22Rv1 (cell line): ENCODE data around the gene GPR180.

Experiments
- H3K27ac ChIP-seq: fragments of 450-650 bp; 2 replicates; pipeline ENCODE4 v1.5.1; 2017
- ZFX ChIP-seq: fragments of 450-650 bp; IDR thresholded peaks from 2 replicates; pipeline ENCODE4 v1.6.1; 2017; ENCODE audit warnings: antibody characterized with exemption, borderline replicate concordance
- TF ChIP-seq, protein P1 (sequence below): fragments of 450-650 bp; IDR thresholded peaks from 2 replicates; pipeline ENCODE4 v1.5.1; 2017; ENCODE audit warnings: mild to moderate bottlenecking

GPR180 gene

GRCh38 chr13:94609196-94609595 is 7.5 kb downstream of the GPR180 start:
- TF ChIP-seq, protein P1, sequence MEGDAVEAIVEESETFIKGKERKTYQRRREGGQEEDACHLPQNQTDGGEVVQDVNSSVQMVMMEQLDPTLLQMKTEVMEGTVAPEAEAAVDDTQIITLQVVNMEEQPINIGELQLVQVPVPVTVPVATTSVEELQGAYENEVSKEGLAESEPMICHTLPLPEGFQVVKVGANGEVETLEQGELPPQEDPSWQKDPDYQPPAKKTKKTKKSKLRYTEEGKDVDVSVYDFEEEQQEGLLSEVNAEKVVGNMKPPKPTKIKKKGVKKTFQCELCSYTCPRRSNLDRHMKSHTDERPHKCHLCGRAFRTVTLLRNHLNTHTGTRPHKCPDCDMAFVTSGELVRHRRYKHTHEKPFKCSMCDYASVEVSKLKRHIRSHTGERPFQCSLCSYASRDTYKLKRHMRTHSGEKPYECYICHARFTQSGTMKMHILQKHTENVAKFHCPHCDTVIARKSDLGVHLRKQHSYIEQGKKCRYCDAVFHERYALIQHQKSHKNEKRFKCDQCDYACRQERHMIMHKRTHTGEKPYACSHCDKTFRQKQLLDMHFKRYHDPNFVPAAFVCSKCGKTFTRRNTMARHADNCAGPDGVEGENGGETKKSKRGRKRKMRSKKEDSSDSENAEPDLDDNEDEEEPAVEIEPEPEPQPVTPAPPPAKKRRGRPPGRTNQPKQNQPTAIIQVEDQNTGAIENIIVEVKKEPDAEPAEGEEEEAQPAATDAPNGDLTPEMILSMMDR: no peak
- TF ChIP-seq ZFX: no peak

DNA sequence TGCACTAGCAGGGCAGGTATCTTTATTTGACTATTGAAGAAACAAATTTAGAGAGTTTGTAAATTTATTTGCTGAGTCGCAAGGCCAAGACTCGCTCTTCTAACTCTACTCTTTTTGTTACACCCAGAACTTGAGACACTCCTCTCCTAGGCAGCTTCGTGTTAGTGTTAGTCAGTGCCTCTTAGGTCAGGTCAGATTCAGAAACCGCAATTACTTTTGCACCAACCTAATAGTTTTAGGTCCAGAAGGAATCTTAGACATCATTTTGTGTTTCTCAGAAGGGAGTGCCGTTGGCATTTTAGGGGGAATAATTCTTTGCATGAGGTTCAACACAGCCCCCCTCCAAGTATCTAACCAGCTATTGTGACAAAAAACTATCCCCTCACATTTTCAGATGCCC is 8.8 kb downstream of the GPR180 start:
- H3K27ac ChIP-seq: no peak overlapping the region
- TF ChIP-seq ZFX: no peak
- TF ChIP-seq, protein P1: no peak

More at GRCh38 chr13:94609196-94609595, 7.5 kb downstream of the GPR180 start:
- no peak overlapping the region for H3K27ac ChIP-seq

DNA sequence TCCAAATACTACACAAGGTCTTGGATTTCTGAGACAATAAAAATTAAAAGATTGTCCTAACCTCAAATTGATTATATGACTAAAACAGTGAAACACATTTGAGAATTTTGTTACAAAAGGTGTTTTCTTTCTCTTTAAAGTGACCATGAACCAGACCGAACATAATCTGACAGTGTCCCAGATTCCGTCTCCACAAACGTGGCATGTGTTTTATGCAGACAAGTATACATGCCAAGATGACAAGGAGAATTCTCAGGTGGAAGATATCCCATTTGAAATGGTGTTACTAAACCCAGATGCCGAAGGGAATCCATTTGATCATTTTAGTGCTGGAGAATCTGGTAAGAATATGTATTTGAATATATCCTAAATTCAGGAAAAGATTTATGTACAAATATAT is 10.4 kb downstream of the GPR180 start:
- no peak overlapping the region for H3K27ac ChIP-seq
- TF ChIP-seq, protein P1: no peak
- no peak for TF ChIP-seq ZFX

- no peak overlapping the region for H3K27ac ChIP-seq
- TF ChIP-seq, protein P1: no peak
- no peak for TF ChIP-seq ZFX
Observed at GRCh38 chr13:94613051-94613450, 11.4 kb downstream of the GPR180 start.

- H3K27ac ChIP-seq: no peak overlapping the region
- TF ChIP-seq, protein P1: peak; percentile 79
- TF ChIP-seq ZFX: no peak
Observed at GRCh38 chr13:94617389-94618000, 15.8 kb downstream of the GPR180 start.

DNA sequence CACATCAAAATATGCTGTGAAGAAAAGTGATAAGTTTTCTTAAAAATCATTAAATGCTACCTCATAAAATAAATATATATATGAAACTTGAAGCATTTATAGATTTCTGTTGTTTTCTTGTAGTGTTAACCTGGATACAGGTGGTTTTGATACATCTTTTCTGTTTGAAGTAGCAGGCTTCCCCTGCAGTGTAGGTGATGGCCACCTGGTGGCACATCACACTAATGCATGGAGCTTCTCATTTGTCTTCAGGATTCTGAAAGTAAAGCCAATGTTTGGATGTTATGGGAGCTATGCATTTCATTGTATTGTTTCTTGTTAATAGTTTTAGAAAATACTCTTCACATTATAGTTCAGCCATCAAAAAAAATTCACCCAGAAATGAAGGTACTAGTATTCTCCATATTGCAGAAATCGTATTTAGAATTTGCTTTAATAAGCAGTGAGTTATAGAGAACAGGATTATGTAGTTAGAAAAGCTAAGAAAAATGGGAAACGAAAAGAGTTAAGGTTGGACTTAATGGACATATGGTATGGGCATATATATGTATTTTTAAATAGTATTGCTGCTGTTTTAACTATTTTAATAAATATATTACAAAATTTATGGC is 18.7 kb downstream of the GPR180 start:
- TF ChIP-seq, protein P1: peak; percentile 86
- no peak for TF ChIP-seq ZFX
- no peak overlapping the region for H3K27ac ChIP-seq

DNA sequence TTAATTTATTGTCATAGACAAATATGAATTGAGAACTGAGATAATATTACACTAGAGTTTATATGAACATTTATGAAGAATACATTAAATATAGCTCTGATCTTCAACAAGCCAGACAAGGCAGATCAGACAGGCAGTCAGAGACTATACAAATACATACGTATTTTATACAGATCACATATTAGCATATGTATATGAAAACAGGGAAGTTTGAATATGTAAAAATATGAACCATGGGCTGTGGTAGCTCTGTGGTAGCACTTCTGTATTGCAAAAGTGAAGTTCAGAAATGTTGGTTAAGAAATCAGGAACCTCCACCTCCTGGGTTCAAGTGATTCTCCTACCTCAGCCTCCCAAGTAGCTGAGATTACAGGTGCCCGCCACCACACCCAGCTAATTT is 20.7 kb downstream of the GPR180 start:
- TF ChIP-seq, protein P1: no peak
- no peak for TF ChIP-seq ZFX
- H3K27ac ChIP-seq: no peak overlapping the region
